GM18909 (cell line): ENCODE data around the gene BNC2.

Experiments used
- ATAC-seq: cut with Tn5 transposase; IDR thresholded peaks from one replicate; pipeline ENCODE4 v1.9.1; 2021; ENCODE audit warnings: mild to moderate bottlenecking; ENCODE audit not compliant: unreplicated experiment, poor library complexity

BNC2 gene

DNA sequence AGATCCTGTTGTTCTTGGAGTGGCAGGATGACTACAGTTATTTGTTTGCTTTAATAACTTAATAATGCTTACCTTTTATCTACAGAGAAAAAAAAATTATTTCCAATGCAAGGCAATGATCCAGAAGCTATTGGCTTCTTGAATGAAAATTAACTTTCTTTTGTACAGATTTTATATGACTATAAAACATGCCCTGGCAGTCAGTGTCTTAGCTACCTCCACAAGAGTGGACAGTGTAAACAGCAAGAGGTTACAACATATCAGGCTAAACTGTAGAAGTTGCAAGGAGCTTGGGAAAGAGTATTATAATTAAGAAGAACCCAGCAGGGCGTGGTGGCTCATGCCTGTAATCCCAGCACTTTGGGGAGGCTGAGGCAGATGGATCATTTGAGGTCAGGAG is 49.1 kb downstream of the BNC2 start:
- ATAC-seq: no peak

DNA sequence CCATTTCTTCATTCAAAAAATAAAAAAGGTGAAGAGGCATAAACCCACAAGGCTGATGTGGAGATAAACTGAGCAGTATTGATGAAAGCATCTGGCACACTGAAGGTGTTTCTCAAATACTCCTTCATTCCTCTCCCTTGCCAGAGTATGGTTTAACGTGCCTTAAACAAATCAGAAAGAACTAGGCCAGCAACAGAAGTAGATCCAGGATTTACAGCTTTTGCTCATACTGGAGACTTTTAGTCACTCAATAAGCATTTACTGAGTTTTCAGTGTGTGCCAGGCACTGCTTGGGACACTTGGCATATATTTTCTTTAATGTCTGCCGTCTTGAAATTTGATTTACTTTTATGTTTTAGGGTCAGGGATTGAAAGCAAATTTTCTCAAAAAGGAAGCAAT is 53.0 kb downstream of the BNC2 start:
- ATAC-seq: no peak

DNA sequence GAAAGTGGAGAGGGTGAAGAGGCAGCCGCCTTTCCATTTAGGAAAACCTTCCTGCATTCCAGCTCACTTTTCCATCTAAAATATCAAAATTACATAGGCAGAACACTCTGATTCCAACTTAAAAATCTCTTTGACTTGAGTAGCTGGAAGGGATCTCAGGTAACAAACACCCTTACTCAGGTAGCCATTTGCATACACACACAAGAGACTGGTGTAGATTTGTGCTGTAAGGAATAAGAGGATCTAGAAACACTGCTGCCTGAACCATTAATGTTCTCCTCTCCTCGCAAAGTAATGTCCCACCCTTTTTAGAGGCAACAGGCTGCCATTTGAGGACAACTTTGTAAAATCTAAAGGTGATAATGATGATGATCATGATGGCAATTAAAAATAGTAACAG is 53.5 kb downstream of the BNC2 start:
- no peak for ATAC-seq

DNA sequence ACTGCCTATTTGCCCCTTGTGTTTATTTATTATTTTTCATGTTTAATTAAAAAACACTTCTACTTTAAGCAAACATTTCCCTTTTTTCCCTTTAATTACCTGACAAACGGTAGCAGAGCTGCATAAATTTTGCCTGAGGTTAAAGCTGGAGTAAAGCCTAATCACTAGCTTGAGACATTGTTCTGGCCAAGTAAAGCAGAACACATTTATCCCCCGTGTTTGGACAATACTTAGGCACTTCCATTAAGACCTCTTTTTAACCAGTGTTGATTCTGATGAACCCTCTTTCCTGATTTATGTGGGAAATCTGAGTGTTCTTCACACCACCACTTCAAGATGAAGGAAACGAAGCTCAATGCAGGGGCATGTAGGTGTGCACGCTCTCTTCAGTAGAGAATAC is 54.5 kb downstream of the BNC2 start:
- ATAC-seq: no peak

DNA sequence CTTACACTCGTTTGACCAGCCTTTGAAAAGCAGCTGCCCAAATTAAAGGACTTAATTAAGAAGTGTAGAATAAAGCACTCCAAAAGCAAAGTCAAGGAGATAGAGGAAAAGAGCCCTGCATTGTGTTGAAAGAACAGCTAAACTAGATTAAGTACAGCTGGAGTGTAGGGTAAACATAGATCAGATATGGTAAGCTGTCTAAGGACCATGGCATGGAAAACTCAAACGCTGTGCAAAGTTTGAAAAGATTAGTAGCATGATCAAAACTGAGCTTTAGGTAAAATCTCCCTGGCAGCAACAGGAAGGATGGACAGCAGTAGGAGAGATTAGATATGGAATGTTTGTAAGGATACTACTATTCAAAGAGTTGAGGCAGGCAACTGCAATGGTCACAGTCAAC is 55.4 kb downstream of the BNC2 start:
- ATAC-seq: no peak

DNA sequence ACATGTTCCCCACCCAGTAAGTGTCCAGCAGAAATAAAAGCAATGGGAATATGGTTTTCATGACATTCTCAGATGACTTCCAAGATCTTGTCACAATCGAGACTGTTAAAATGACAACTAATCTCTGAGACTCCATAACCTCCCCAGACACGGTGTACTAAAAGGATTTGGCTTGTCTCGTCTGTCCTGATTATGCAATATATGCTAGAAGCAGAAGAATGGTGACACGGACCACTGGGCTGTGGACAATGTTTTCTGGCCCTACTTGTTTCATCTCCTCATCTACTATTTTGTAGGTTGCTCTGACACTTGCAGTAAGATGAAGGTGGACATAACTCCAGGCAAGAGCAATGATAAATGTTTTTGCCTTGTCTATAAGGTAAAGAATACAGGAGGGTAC is 56.6 kb downstream of the BNC2 start:
- ATAC-seq: no peak

DNA sequence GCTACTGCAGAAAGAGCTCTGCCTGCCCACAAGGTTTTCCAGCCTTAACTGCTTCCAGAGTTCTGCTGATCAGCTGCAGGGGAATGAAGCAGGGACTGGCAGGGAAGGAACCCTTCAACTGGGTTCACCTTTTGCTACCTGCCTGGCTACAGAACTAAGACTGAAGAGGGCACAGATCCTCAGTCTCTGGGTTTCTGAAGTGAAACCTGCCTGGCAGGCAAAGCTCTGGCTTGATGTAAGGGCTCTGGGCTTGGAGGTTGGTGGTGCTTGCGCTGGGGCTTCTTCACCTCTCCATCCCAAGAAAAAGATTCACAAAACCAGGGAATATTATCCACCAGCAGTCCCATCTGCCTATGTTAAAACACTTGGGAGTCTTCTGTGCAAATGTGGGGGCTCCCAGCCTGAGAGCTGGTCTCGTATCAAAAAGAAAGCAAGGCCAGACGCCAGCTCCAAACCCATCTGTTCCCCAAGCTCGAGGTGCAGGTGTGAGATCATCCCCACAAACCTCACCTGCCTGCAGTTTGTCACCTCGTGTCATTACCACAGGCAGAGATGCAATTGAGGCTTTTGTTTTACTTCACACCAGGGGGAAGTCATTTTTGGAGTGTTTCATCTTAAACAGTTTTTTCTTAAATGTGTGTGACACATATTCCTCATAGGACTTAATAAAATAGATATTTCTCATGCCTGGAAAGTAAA is 58.3 kb downstream of the BNC2 start:
- ATAC-seq: no peak

DNA sequence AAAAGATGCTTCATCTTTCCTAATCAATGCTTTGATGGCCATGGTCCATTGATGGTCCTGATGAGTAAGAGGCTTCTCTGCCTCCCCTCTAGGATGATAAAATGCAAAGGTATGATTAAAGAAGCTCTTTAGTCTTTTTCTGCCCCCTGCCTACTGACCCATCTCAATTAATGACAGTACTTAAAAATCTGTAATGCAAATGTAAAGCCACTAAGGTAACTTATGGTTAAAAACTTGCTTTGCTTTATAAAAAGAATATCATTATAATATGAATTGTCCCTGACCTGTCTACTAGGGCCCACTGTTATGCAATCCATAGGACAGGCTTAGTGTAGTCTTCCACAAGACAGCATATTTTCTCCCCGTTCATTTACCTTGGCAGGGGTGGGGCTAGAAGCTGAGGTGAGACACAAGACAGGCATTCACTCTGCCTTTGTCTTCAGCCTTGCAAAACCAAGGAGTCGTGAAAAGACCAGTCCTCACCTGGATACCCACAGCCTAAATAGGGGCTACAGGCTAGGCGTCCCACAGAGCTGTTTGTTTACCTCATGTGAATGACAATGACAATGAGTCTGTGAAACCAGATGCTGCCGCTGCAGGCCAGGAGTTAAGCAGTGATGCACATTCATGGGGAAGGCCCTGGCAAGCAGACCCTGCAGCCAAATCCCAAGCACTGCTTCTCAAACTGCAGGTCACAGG is 60.4 kb downstream of the BNC2 start:
- ATAC-seq: no peak

DNA sequence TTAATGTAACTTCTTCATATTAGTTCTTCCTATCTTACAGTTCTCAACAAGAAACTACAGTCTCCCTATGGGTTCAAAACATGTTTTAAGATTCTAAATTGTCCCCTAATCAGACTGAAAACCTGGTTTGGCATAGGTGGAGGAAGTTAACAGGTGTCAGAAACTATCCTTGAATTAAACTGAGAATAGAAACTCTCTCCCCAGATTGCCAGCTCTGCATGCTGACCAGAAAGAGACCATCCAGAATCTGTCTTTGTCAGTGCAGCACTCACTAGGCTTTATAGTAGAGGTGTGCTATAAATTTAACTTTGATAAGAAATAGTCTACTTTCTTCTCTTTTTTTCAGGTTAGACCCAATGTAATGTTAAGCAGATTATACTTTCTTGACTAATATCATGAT is 63.8 kb downstream of the BNC2 start:
- ATAC-seq: no peak

DNA sequence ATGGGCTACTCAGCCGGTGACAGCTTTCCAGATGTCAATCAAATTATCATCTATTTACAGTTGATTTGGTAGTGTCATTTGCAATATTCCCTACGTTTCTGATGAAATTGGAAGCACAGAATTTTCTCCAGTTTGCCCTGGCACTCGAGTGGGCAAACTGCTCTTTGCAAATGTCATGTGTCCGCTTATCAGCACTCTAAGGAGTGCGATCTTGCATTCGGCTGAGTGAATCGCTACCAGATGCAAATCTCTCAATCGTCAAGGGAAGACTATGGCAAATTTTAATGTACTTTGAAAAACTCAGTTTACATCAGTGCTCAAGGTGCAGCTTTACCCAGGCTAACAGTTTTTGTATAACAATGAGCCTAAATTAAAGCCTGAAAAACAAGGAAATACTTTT is 66.8 kb downstream of the BNC2 start:
- ATAC-seq: no peak

DNA sequence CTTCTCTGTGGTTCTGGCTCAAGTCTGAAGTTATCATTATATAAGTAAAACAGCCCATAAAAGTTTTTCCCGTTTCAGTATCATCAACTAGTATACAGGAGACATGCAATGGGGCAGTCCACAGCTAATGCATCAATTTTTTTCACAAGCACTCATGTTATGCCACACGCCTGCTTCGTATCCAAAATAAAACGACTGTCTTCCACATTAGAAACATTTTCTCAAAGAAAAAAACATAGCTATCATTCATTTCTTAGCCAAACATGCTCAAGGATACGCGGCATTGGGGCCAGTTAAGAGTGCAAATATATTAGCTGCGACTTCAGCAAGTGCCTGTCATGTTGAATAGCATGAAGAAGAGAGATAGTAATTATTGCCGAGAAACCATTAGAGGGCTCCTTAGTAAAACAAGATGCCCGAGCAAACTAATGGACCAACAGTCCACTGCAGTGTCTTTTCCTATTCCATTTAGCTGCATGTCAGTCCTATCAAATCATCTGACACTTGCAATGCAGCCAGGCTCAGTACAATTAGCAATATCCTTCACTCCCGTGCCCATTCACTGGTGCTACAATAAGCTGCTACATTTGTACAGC is 68.5 kb downstream of the BNC2 start:
- no peak for ATAC-seq

DNA sequence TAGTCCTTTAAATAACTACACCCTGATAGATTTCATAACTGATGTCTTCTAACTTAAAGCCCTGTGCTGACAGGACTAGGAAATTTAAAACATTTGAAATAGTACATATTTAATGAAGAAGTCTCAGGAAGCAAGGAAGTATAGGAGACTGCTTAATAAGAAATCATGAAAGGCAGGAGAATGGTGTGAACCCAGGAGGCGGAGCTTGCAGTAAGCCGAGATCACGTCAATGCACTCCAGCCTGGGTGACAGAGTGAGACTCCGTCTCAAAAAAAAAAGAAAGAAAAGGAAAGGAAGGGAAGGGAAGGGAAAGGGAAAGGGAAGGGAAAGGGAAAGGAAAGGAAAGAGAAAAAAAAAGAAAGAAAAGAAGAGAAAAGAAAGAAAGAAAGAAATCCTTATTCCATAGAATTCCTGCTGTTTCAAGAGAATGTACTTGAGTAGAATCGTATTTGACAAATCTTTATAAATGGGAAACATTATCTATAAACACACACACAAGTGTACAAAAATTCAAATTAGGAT is 74.1 kb downstream of the BNC2 start:
- no peak for ATAC-seq

DNA sequence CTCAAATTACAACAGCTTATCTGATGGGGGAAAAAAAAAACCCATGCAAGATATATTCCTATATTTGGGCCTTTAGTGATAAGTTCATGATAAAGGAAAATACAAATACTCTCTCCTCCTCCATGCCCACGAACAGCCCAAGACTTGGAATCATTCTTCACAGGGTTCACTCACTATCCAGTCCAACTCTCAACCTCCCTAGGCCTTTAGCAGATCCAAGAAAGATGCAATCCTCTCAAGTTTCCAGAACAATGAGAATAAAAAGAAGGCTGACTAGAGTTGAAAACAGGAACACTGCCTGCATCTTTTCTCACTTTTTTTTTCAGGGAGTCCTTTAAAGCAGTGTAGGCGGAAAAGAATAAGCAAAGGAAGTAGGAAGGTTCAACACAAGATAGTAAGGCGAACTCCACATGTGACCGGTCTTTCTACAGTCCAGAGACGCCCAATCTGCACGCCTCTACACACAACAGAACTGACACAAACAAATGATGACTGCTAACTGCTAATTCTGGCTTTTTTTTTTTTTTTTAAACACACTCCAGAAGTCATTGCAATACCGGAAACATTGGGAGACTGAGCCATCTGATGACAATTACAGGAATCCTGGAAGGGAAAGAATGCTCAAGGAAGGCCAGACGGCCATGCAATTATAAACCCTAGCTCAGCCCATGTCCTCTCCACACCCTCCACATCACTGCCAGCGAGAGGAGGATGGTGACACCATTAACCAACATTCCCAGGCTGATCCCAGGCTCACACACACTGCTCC is 75.4 kb downstream of the BNC2 start:
- ATAC-seq: no peak

DNA sequence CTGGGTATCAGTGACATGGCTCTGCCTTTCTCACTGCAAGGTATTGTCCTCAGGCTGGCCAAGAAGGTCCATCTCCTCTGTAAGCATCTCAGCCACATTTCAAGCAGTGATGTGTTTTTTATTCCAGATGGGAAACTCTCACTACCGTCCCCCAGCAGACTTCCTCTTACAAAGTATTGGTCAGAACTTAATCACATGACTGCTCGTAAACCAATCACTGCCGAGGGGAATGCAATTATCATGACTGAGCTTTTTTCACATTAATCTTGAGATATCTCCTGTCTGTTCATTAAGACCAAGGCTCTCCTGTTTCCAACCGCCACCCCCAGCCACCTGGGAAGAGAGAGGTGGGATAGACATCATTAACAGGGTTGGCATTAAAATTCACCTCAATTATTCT is 76.4 kb downstream of the BNC2 start:
- ATAC-seq: no peak

DNA sequence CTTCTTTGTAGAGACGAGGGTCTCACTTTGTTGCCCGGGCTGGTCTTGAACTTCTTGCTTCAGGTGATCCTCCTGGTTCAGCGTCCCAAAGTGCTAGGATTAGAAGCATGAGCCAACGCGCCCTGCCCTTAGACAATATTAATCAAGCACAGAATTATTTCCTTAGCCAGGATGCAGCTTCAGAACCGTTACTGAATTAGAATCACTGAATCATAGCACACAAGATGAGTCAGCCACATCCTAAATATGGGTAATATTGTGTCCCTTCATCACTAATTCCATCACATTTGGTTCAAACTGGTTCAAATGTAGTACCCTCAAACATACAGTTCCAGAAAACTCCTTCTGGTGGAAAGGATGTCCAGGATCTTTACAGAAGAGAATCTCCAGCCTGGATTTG is 82.7 kb downstream of the BNC2 start:
- ATAC-seq: no peak

DNA sequence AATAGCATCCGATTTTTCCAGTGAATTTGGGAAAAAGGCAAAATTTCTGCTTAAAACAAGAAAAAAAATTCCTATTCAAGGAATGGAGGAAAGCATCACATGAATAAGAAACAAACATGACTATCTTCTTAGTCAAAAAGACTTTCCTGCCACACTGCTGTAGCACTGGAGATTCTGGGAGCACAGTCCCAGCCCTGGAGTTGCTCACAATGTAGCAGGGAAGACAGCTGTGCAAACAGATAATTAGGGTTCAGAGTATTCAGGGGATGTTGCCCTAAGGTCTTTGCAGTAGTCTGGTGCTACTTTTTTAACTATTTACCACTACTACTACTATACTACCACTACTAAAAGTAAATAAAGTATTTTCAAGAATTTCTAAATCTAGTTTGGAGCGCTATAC is 86.5 kb downstream of the BNC2 start:
- no peak for ATAC-seq

DNA sequence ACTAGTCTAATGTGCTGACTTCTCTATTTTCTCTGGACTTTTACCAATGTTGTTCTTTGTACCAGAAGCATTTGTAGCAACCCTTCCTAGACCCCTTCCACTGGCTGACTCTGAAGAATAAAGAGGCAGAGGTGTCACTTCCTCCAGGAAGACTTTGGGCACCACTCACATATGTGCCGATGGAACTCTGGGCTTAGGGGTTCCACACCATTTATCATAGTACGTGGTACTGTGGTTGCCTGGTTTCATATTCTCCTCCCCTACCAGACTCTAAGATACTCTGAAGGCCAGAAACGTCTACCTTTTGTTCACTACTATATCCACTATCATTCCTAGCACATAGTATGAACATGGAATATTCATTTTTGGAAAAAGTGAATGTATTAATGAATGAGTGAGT is 88.0 kb downstream of the BNC2 start:
- ATAC-seq: no peak

DNA sequence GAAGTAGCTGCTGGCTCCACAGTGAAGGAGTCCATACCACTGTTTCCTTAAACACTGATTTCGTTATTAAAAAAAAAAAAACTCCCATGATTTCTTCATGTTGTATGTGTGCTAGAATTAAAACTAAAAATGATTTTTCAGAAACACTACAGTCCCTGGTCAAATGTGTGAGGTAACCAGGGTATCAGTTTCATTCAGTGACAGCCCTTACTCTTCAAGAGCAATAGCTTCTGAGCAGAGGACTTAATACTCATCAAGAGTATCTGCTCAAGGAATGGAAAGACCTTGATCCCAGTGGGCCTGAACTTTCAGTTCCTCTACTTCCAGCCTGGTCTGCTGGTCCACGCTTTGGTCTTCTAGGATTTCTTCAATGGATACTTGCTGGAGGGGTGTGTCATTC is 95.1 kb downstream of the BNC2 start:
- ATAC-seq: no peak

DNA sequence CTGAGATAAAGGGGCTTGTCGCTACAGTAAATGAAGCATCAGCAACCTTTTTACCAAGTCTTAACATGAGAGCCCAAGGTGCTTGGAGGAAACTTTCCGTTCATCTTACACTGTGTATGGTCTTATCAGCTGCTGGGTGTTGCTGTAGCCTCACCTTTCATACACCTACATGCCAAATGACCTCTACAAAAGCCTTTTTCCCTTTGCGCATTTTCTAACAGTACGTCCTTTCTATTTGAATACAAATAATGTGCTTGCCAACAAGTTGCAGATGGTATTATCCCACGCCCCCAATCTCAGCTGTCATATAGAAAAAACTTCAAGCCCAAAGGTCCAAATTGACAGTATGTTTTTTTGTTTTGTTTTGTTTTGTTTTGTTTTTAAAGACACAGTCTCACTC is 96.9 kb downstream of the BNC2 start:
- no peak for ATAC-seq

DNA sequence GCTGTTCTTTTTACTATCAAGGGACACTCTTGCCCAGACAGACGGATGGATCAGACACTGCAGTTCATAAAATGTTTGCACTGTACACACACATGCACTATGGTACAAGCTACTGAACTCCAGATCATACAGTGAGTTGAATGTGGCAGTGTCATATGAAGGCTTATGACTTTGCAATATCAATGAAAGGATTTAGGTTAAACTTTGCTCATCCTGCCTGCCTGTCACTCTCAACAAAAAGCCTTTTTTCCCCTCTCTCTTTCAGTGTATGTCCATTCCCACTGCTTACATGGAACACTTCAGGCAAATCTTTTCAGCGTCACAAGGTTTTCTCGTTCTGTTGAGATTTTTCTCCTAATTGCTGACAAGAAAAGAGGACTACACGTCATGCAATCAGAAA is 97.4 kb downstream of the BNC2 start:
- no peak for ATAC-seq

DNA sequence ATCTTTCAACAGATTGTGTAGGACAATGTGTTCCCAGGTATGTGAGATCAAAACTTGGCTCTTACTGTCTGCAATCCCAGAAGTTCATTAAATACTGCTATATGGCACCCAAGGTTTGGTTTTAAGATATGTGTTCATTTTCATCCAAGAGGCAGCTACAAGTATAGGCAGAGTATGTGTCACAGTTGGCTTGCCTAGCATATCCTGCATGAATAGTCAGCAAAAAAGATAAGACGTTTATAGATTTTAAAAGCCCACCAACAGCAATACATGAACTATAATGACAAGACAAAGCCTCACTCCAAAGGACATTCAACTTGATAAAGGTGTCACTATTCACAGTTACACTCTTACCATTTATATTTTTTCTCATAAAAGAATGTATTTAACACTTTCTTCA is 99.1 kb downstream of the BNC2 start:
- ATAC-seq: no peak
